SK-N-SH treated with all-trans-retinoic acid at 6 μM for 48 hours (cell line): ENCODE results near the gene WNK2.

Experiments used
- ATAC-seq: fragments of 200-7000 bp; cut with Tn5 transposase; 3 replicates; pipeline ENCODE4 v1.9.1; 2020; ENCODE audit warnings: mild to moderate bottlenecking, moderate library complexity
- ARNTL ChIP-seq: fragments of 450-650 bp; formaldehyde crosslinking; IDR thresholded peaks from 2 replicates; pipeline ENCODE4 v1.5.0; 2020; ENCODE audit warnings: low read depth, mild to moderate bottlenecking, moderate library complexity, borderline replicate concordance
- BACH2 ChIP-seq: fragments of 250-450 bp; sonication (Bioruptor Pico); IDR thresholded peaks from 2 replicates; pipeline ENCODE4 v1.9.0; 2021; ENCODE audit warnings: mild to moderate bottlenecking, borderline replicate concordance
- CSDC2 ChIP-seq: fragments of 250-450 bp; sonication (Bioruptor Pico); IDR thresholded peaks from 2 replicates; pipeline ENCODE4 v1.5.0; 2020; ENCODE audit warnings: mild to moderate bottlenecking, moderate library complexity
- ESRRG ChIP-seq: fragments of 250-450 bp; sonication (Bioruptor Pico); IDR thresholded peaks from 2 replicates; pipeline ENCODE4 v1.6.1; 2021; ENCODE audit warnings: mild to moderate bottlenecking
- GLIS3 ChIP-seq: fragments of 250-450 bp; sonication (Bioruptor Pico); IDR thresholded peaks from 2 replicates; pipeline ENCODE4 v1.5.0; 2020; ENCODE audit warnings: mild to moderate bottlenecking, moderate library complexity
- ISL1 ChIP-seq: fragments of 250-450 bp; sonication (Bioruptor Pico); IDR thresholded peaks from 2 replicates; pipeline ENCODE4 v2.1.2; 2022; ENCODE audit warnings: mild to moderate bottlenecking, moderate library complexity
- OSR1 ChIP-seq: fragments of 250-450 bp; sonication (Bioruptor Pico); IDR thresholded peaks from 2 replicates; pipeline ENCODE4 v1.8.0; 2022; ENCODE audit warnings: moderate library complexity, mild to moderate bottlenecking, inconsistent platforms
- PPARA ChIP-seq: fragments of 250-450 bp; sonication (Bioruptor Pico); IDR thresholded peaks from 2 replicates; pipeline ENCODE4 v1.5.0; 2020; ENCODE audit warnings: mild to moderate bottlenecking, borderline replicate concordance
- RARB ChIP-seq: fragments of 250-450 bp; sonication (Bioruptor Pico); IDR thresholded peaks from 2 replicates; pipeline ENCODE4 v1.8.0; 2021; ENCODE audit warnings: mild to moderate bottlenecking, moderate library complexity
- SNAI2 ChIP-seq: fragments of 250-450 bp; sonication (Bioruptor Pico); IDR thresholded peaks from 2 replicates; pipeline ENCODE4 v1.5.0; 2020; ENCODE audit warnings: mild to moderate bottlenecking, moderate library complexity
- TCF4 ChIP-seq: fragments of 250-450 bp; sonication (Bioruptor Pico); IDR thresholded peaks from 2 replicates; pipeline ENCODE4 v1.8.0; 2021; ENCODE audit warnings: mild to moderate bottlenecking, moderate library complexity, borderline replicate concordance
- TOX ChIP-seq: fragments of 250-450 bp; sonication (Bioruptor Pico); IDR thresholded peaks from 2 replicates; pipeline ENCODE4 v1.8.0; 2021; ENCODE audit warnings: mild to moderate bottlenecking, moderate library complexity, borderline replicate concordance
- ZC3H10 ChIP-seq: fragments of 250-450 bp; sonication (Bioruptor Pico); IDR thresholded peaks from 2 replicates; pipeline ENCODE4 v1.5.1; 2021; ENCODE audit warnings: mild to moderate bottlenecking, moderate library complexity
- ZFP3 ChIP-seq: fragments of 250-450 bp; sonication (Bioruptor Pico); IDR thresholded peaks from 2 replicates; pipeline ENCODE4 v1.5.0; 2020; ENCODE audit warnings: mild to moderate bottlenecking, moderate library complexity
- ZFP30 ChIP-seq: fragments of 450-650 bp; formaldehyde crosslinking; IDR thresholded peaks from 2 replicates; pipeline ENCODE4 v1.5.0; 2022; ENCODE audit warnings: mild to moderate bottlenecking, moderate library complexity
- ZNF70 ChIP-seq: fragments of 450-650 bp; formaldehyde crosslinking; IDR thresholded peaks from 2 replicates; pipeline ENCODE4 v1.5.0; 2020; ENCODE audit warnings: mild to moderate bottlenecking, moderate library complexity
- ZNF8 ChIP-seq: fragments of 450-650 bp; formaldehyde crosslinking; IDR thresholded peaks from 2 replicates; pipeline ENCODE4 v1.5.0; 2020; ENCODE audit warnings: mild to moderate bottlenecking, moderate library complexity
- TF ChIP-seq, protein P1 (sequence below): fragments of 250-450 bp; sonication (Bioruptor Pico); IDR thresholded peaks from 2 replicates; pipeline ENCODE4 v1.5.1; 2021; ENCODE audit warnings: mild to moderate bottlenecking, moderate library complexity
- TF ChIP-seq, protein P2 (sequence below): fragments of 250-450 bp; sonication (Bioruptor Pico); IDR thresholded peaks from 2 replicates; pipeline ENCODE4 v1.5.1; 2020; ENCODE audit warnings: low read depth, mild to moderate bottlenecking, moderate library complexity
- TF ChIP-seq, protein P3 (sequence below): fragments of 250-450 bp; sonication (Bioruptor Pico); IDR thresholded peaks from 2 replicates; pipeline ENCODE4 v1.8.0; 2021; ENCODE audit warnings: low read depth, mild to moderate bottlenecking, moderate library complexity, borderline replicate concordance
- TF ChIP-seq, protein P4 (sequence below): fragments of 250-450 bp; sonication (Bioruptor Pico); IDR thresholded peaks from 2 replicates; pipeline ENCODE4 v1.8.0; 2020; ENCODE audit warnings: mild to moderate bottlenecking, moderate library complexity, borderline replicate concordance
- TF ChIP-seq, protein P5 (sequence below): fragments of 250-450 bp; sonication (Bioruptor Pico); IDR thresholded peaks from 2 replicates; pipeline ENCODE4 v1.5.0; 2020; ENCODE audit warnings: mild to moderate bottlenecking, moderate library complexity

Gene WNK2

DNA sequence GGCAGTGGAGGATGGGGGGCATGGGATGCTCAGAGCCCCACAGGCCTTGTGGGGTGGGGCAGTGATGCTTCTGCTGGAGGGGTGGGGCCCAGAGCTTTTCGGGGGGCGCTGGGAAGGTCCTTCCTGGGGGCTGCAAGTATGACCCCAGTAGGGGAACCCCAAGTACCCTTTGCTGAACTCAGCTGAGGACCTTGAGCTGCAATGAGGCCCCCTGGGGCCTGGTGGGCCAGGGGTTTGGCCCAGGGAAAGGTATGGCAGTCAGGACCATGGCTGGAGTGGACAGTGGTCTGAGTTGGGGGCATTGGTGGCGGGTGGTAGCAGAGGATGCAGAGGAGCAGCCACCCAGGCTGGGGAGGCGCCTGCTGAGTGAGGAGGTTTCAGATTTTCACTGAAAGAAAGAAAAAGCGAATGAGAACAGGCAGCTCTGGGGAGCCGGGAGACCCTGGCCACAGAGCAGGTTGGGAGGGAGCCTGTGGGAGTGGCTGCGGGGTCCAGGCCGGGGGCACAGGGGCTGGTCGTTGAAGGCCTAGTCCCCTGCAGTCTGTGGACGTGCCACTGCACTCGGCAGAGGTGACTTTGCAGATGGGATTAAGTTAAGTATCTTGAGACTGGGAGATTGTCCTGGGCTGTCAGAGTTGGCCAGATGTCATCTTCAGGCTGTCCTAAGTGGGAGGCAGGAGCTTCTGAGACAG, 19.2 kb downstream of the WNK2 start:
- TF ChIP-seq ZFP3 (CRISPR knock-in tag) (no peak), ZNF70 (CRISPR knock-in tag) (no peak), ZFP30 (CRISPR knock-in tag) (no peak), OSR1 (CRISPR knock-in tag) (no peak), PPARA (CRISPR knock-in tag) (no peak), ESRRG (CRISPR knock-in tag) (no peak), BACH2 (CRISPR knock-in tag) (no peak), SNAI2 (no peak), ZC3H10 (CRISPR knock-in tag) (no peak), TCF4 (CRISPR knock-in tag) (no peak), RARB (CRISPR knock-in tag) (no peak), CSDC2 (CRISPR knock-in tag) (no peak), GLIS3 (CRISPR knock-in tag) (no peak), TOX (CRISPR knock-in tag) (no peak), ISL1 (CRISPR knock-in tag) (no peak)
- TF ChIP-seq, protein P1, sequence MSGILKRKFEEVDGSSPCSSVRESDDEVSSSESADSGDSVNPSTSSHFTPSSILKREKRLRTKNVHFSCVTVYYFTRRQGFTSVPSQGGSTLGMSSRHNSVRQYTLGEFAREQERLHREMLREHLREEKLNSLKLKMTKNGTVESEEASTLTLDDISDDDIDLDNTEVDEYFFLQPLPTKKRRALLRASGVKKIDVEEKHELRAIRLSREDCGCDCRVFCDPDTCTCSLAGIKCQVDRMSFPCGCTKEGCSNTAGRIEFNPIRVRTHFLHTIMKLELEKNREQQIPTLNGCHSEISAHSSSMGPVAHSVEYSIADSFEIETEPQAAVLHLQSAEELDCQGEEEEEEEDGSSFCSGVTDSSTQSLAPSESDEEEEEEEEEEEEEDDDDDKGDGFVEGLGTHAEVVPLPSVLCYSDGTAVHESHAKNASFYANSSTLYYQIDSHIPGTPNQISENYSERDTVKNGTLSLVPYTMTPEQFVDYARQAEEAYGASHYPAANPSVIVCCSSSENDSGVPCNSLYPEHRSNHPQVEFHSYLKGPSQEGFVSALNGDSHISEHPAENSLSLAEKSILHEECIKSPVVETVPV = no peak
- TF ChIP-seq, protein P2, sequence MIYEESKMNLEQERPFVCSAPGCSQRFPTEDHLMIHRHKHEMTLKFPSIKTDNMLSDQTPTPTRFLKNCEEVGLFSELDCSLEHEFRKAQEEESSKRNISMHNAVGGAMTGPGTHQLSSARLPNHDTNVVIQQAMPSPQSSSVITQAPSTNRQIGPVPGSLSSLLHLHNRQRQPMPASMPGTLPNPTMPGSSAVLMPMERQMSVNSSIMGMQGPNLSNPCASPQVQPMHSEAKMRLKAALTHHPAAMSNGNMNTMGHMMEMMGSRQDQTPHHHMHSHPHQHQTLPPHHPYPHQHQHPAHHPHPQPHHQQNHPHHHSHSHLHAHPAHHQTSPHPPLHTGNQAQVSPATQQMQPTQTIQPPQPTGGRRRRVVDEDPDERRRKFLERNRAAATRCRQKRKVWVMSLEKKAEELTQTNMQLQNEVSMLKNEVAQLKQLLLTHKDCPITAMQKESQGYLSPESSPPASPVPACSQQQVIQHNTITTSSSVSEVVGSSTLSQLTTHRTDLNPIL (CRISPR knock-in tag) = no peak
- TF ChIP-seq, protein P3, sequence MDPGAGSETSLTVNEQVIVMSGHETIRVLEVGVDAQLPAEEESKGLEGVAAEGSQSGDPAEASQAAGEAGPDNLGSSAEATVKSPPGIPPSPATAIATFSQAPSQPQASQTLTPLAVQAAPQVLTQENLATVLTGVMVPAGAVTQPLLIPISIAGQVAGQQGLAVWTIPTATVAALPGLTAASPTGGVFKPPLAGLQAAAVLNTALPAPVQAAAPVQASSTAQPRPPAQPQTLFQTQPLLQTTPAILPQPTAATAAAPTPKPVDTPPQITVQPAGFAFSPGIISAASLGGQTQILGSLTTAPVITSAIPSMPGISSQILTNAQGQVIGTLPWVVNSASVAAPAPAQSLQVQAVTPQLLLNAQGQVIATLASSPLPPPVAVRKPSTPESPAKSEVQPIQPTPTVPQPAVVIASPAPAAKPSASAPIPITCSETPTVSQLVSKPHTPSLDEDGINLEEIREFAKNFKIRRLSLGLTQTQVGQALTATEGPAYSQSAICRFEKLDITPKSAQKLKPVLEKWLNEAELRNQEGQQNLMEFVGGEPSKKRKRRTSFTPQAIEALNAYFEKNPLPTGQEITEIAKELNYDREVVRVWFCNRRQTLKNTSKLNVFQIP = no peak
- TF ChIP-seq, protein P4, sequence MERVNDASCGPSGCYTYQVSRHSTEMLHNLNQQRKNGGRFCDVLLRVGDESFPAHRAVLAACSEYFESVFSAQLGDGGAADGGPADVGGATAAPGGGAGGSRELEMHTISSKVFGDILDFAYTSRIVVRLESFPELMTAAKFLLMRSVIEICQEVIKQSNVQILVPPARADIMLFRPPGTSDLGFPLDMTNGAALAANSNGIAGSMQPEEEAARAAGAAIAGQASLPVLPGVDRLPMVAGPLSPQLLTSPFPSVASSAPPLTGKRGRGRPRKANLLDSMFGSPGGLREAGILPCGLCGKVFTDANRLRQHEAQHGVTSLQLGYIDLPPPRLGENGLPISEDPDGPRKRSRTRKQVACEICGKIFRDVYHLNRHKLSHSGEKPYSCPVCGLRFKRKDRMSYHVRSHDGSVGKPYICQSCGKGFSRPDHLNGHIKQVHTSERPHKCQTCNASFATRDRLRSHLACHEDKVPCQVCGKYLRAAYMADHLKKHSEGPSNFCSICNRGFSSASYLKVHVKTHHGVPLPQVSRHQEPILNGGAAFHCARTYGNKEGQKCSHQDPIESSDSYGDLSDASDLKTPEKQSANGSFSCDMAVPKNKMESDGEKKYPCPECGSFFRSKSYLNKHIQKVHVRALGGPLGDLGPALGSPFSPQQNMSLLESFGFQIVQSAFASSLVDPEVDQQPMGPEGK (CRISPR knock-in tag) = no peak
- no peak for ATAC-seq

DNA sequence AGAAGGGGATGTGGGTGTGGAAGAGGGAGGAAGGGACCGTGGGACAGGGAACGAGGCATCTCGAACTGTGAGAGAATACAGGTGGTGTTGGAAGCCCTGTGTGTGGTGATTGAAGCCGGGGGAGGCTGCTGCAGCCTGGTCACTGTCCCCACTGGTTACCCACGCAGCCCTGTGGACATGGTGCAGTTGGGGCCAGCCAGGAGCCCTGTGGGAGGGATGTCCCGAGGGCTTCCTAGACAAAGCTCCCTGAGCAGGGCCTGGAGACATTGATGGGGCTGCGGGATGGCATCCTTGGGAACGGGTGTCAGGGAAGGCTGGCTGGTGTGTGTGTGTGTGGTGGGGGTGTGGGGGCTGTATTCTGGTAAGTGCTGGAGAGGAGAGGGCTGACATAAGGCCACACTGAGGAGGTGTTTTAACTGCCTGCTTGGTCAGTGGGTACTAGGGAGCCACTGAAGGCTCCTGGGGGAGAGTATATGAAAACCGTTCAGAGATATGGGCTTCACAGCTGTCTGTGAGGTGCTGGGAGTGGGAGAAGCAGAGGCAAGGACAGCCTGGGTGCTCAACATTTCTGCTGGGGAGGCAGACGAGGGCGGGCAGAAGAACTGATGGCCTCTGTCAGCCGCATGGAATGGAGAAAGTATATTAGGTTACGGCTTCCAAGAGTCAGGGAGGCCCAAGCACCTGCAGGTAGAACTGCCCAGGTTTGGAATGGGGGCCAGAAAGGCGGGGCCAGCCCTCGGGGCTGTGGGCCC, 20.0 kb downstream of the WNK2 start:
- ATAC-seq = no peak
- no peak for TF ChIP-seq ARNTL (CRISPR knock-in tag)
- TF ChIP-seq, protein P5, sequence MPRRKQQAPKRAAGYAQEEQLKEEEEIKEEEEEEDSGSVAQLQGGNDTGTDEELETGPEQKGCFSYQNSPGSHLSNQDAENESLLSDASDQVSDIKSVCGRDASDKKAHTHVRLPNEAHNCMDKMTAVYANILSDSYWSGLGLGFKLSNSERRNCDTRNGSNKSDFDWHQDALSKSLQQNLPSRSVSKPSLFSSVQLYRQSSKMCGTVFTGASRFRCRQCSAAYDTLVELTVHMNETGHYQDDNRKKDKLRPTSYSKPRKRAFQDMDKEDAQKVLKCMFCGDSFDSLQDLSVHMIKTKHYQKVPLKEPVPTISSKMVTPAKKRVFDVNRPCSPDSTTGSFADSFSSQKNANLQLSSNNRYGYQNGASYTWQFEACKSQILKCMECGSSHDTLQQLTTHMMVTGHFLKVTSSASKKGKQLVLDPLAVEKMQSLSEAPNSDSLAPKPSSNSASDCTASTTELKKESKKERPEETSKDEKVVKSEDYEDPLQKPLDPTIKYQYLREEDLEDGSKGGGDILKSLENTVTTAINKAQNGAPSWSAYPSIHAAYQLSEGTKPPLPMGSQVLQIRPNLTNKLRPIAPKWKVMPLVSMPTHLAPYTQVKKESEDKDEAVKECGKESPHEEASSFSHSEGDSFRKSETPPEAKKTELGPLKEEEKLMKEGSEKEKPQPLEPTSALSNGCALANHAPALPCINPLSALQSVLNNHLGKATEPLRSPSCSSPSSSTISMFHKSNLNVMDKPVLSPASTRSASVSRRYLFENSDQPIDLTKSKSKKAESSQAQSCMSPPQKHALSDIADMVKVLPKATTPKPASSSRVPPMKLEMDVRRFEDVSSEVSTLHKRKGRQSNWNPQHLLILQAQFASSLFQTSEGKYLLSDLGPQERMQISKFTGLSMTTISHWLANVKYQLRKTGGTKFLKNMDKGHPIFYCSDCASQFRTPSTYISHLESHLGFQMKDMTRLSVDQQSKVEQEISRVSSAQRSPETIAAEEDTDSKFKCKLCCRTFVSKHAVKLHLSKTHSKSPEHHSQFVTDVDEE (CRISPR knock-in tag) = no peak
- TF ChIP-seq, protein P4 (CRISPR knock-in tag) = no peak
- no peak for TF ChIP-seq SNAI2
- TF ChIP-seq, protein P1 = no peak
- no peak for TF ChIP-seq CSDC2 (CRISPR knock-in tag)
- TF ChIP-seq BACH2 (CRISPR knock-in tag) = no peak
- TF ChIP-seq ZFP30 (CRISPR knock-in tag) = no peak
- TF ChIP-seq, protein P3 = no peak
- no peak for TF ChIP-seq ZNF8 (CRISPR knock-in tag)
- no peak for TF ChIP-seq ZFP3 (CRISPR knock-in tag)
- TF ChIP-seq PPARA (CRISPR knock-in tag) = no peak
